Skin of body (tissue), 2 donors: ENCODE data around the gene GPX6. TPM values are rescaled to one million over a fixed set of nuclear protein-coding genes. Genes with fewer than 3 reads are reported as not detected.
"Not testable (repeated sequence)": the region's sequence is repeated elsewhere in the genome, so short reads cannot be mapped to it uniquely, and the experiment has no call there.

Experiments used
- DNase-seq: peaks from one replicate; lab custom pipeline; 2025; lab: John Stamatoyannopoulos, UW
- total RNA-seq: library from RNA; depleted of rRNA; stranded (reverse); fragments of >200 nt; gene quantifications from one replicate; pipeline ENCODE4 v1.2.3, GENCODE V29; 2014

GPX6 gene
- total RNA-seq, 1 donor from 2014 or later, result not detected

DNA sequence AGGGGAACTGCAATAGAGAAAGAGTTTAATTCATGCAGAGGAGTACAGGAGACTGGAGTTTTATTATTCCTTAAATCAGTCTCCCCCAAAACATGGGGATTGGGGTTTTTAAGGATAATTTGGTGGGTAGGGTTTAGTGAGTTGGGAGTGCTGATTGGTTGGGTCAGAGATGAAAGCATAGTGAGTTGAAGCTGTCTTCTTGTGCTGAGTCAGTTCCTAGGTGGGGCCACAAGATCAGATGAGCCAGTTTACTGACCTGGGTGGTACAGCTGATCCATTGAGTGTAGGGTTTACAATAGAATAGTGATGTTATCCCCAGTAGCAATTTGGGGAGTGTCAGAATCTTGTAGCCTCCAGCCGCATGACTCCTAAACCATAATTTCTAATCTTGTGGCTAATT, 29.1 kb downstream of the GPX6 start:
- no peak for DNase-seq

DNA sequence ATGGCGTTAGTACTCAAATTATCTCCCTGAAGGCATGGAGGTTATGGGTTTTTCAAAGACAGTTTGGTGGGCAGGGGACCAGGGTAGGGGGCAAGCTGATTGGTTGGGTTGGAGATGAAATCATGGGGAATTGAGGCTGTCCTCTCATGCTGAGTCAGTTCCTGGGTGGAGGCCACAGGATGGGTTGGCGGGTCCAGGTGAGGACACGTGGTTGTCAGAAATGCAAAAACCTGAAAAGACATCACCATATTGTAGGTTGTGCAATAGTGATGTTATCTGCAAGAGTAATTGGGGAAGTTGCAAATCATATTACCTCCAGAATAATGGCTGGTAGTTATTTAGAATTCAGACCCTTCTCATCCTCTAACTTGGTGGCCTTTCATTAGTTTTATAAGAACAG, 30.1 kb downstream of the GPX6 start:
- DNase-seq, result no peak

DNA sequence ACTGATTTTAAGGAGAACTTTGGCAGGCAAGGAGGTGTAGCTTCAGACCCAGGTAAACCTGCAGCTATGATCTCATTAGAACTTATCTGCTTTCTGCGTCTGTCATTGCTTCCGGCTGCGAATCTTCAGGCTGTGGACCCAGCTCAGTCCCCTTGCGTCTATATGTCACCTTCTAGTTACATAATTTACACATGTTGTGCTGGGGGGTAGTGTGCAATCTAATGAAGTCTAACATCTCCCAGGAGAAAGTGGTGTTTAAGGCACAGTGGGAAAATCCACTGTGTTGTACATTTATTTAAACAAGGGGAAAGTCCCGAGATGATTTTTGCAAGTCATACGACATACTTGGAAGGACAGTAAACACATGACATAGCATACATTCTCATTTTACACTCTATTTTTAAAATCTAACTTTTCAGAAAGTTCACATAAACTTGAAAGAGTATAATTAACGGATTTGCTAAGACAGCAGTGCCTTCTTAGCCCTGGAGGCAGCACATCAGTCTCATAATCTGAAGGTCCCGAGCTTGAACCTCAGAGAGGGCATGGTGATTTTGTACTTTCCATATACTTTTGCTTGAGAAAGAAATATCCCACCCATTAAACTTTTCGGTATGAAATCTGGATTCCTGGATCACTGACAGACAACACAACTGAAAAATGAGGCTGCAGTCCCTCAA, 35.2 kb downstream of the GPX6 start:
- no peak for DNase-seq

DNA sequence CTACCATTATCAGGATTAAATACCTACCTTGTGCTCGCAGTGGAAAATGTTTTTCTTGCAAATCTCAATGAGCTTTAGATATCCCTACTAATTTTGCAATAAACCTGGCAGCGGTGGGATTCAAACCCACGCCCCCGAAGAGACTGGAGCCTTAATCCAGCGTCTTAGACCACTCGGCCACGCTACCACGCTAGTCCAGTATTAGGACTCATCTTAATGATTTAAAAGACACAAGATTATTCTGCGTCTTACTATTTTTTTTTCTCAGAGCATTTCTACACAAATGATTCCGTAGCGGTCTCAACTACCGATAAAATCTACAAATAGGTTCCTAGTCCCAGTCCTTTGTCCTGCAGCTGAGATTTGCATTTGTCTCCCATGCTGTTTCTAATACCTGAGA, 37.1 kb downstream of the GPX6 start:
- DNase-seq, result no peak

DNA sequence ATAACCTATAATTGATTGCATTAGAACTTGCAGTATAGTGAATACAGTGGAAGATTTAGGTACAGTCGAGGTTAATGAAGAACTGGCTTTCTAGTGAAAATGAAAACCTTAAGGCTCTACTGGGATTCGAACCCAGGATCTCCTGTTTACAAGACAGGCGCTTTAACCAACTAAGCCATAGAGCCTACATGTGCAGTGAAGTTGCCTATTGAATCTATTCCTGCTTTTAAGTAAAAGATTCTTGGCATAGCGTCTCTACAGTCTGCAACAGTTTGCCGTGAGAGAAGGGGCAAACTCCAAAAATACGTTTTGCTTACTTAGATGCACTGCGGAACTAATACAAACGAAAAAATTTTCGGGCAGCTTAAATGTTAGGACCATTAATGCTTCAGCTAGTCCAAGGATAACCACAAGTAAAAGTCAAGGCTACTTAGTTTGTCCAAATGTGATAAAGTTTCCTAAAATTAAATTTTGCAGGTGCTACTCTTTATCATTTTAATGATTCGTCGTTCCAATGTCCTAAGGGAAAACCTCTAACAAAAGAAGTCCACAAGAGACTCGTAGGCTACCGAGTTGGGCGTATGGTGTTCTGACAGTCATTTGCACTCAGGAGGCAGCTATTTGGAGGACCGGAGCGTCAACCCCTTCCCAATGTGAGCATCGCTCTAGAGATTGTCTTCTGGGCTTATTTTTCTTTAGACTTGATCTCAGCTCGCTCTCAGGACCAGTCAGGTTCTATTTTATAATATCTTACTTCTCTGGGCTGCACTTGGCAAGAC, 41.0 kb downstream of the GPX6 start:
- peak; percentile 40 for DNase-seq

DNA sequence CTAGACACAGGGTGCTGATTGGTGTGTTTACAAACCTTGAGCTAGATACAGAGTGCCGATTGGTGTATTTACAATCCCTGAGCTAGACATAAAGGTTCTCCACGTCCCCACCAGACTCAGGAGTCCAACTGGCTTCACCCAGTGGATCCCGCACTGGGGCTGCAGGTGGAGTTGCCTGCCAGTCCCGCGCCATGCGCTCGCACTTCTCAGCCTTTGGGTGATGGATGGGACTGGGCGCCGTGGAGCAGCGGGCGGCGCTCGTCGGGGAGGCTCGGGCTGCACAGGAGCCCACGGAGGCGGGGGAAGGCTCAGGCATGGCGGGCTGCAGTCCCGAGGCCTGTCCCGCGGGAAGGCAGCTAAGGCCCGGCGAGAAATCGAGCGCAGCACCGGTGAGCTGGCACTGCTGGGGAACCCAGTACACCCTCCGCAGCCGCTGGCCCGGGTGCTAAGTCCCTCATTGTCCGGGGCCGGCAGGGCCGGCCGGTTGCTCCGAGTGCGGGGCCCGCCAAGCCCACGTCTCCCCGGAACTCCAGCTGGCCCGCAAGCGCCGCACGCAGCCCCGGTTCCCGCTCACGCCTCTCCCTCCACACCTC, 46.3 kb downstream of the GPX6 start:
- not testable (repeated sequence) for DNase-seq

DNA sequence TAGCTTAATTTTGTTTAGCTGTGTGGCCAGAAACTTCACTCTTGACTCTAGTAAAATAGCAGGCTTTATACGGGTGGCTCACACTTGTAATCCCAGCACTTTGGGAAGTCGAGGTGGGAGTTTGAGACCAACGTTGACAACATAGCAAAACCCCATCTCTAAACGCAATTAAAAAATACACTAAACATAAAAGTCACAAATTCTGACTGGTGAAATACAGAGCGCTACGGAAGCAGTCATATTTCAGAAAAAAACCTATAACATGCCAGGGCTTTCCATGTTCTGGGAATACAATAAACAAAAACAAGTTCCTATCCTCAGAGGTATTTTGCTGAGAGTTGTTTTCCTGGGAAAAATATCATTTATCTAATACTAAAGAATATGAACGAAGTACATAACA, 47.5 kb downstream of the GPX6 start:
- DNase-seq, result no peak

DNA sequence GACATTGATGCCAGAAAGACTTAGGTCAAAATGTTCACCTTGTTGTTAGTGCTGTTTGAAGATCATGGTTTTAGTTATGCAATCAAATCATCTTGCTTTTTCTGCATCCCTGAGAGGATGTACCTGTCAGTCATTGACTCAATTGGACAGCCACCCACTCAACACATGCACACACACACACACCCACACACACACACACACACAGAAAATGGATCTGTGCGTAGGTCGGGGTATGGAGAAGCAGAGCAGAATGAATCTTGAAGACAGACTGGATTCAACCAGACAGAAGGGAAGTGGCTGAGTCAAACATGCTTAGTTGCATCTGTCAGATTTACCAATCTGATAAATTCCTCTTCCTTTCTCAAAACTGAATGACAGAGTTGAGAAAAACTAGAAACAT, 53.2 kb downstream of the GPX6 start:
- no peak for DNase-seq

DNA sequence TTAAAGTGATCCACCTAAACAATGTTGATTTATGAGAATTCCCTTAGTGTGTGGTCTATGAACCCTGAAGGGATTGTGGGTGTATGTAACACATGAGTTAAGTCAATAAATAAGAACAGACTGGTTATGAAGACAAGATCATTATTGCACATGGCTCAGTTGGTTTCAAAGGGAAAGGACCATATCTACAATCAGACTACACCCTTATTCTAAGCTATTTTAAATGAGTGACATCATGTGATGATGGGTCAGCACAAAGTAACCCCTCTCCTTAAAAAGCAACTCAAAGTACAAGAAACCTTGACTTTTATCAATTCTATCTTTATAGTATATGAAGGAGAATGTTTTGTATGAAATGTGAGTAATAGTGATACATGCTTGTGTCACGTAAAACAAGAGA, 57.0 kb downstream of the GPX6 start:
- DNase-seq, result no peak

Other genes with a start within 250 kb of the GPX6 start
- 15.3 TPM for gene ZSCAN26, start 248.7 kb downstream of the GPX6 start, total RNA-seq
- gene PGBD1, start 234.2 kb downstream of the GPX6 start, total RNA-seq, result 3.0 TPM
- gene ZSCAN31, start 179.6 kb downstream of the GPX6 start, total RNA-seq, result 10.1 TPM
- 4.7 TPM for gene ZKSCAN3, start 165.8 kb downstream of the GPX6 start, total RNA-seq
- gene ZSCAN12, start 116.0 kb downstream of the GPX6 start, total RNA-seq, result 8.1 TPM
- gene ZSCAN23, start 72.3 kb downstream of the GPX6 start, total RNA-seq, result 5.1 TPM
- gene GPX5, start 10.1 kb upstream of the GPX6 start, total RNA-seq, result not detected